Fibroblast of villous mesenchyme (primary cell): ENCODE data around the gene LRRC63. TPM values are rescaled to one million over a fixed set of nuclear protein-coding genes. Genes with fewer than 3 reads are reported as not detected.
"Not testable (repeated sequence)": the region's sequence is repeated elsewhere in the genome, so short reads cannot be mapped to it uniquely, and the experiment has no call there.

Experiments used
- DNase-seq: peaks from one replicate; pipeline ENCODE4 v3.0.0-alpha.2; 2010; ENCODE audit warnings: low read depth
- H3K4me3 ChIP-seq: 2 replicates; pipeline ENCODE4 v1.5.1; 2011; ENCODE audit warnings: low read depth, mild to moderate bottlenecking, low read length
- total RNA-seq: library from RNA; depleted of rRNA; stranded (reverse); fragments of >200 nt; gene quantifications from 2 replicates; pipeline ENCODE4 v1.2.3, GENCODE V29; 2012
- TF ChIP-seq, protein P1 (sequence below): IDR thresholded peaks from 2 replicates; pipeline ENCODE4 v1.5.1; 2012; ENCODE audit warnings: low read depth, mild to moderate bottlenecking, low read length; ENCODE audit not compliant: insufficient read depth

LRRC63 gene, protein sequence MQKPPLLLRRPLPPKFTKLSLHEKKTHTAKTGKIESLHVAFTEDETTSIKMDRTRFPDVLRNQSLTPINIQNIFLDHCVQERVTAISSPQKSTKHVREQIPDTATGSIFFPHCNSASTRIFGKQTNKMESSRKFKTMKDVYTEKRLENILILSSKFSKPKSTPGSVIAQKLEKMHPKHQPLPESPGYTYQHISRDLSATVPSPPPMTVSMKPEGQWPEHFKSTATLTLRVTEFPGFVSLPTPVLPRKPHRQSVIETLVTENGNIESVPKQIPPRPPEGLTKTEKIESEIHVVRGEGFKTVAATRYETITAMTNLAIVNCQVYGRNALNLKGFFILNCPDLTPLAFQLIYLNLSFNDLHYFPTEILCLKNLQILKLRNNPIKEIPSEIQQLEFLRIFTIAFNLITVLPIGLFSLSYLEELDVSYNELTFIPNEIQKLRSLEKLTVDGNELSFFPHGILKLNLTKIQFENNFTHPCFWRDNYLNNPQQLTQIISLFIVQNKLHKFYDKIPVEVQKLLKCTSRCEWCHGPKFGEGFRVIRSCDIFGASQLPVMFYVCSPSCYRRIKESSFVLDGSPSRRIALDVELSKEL
- under 0.01 TPM in 1 of 2 replicates, not detected in the other for total RNA-seq

DNA sequence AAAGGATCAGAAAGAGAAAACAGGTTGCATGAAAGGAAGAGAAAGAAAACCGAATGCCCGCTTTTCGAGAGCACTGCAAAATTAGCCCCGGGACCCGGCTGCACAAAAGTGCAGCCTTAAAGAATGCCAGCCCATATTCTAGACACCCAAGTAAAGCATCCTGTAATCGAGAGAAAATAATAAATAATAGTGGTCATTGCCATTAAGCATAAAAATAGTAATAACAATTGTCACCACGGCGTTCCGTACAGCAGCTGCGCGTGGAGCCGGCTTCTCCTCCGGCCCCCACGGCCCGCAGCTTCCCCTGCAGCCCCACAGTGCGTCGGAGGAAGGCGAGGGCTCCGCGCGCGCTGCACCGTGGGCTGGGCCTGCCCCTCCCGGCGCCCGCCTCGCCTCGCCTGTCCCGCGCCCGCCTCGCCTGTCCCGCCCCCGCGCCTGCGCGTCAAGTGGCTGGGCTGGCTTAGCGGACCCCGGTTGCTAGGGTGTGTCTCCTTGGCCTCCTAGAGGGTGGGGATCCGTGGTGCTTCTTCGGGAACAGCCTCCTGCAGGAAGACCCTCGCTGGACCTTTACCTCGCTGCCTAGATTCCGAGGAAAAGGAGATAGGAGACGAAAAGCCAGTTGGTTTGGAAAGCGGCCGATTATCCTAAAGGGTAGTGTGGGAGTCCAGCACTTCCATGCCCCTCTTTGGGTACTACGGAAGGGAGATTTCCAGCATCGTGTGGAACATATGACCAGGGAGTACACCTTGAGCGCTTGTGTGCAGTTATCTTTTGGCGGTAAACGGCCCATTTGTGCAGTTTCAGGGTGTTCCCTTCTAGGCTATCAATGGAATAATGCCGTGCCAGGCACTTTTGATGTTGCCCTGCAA lies at the start of gene LRRC63:
LRRC63 (plus strand) TSS at position 446 of the 869 bp plus-strand sequence. CDS start 1,107 bp downstream, outside the sequence.
- DNase-seq = peak; percentile 24
- H3K4me3 ChIP-seq = peak within 1 kb of the TSS; percentile 57
- TF ChIP-seq, protein P1, sequence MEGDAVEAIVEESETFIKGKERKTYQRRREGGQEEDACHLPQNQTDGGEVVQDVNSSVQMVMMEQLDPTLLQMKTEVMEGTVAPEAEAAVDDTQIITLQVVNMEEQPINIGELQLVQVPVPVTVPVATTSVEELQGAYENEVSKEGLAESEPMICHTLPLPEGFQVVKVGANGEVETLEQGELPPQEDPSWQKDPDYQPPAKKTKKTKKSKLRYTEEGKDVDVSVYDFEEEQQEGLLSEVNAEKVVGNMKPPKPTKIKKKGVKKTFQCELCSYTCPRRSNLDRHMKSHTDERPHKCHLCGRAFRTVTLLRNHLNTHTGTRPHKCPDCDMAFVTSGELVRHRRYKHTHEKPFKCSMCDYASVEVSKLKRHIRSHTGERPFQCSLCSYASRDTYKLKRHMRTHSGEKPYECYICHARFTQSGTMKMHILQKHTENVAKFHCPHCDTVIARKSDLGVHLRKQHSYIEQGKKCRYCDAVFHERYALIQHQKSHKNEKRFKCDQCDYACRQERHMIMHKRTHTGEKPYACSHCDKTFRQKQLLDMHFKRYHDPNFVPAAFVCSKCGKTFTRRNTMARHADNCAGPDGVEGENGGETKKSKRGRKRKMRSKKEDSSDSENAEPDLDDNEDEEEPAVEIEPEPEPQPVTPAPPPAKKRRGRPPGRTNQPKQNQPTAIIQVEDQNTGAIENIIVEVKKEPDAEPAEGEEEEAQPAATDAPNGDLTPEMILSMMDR = no peak

DNA sequence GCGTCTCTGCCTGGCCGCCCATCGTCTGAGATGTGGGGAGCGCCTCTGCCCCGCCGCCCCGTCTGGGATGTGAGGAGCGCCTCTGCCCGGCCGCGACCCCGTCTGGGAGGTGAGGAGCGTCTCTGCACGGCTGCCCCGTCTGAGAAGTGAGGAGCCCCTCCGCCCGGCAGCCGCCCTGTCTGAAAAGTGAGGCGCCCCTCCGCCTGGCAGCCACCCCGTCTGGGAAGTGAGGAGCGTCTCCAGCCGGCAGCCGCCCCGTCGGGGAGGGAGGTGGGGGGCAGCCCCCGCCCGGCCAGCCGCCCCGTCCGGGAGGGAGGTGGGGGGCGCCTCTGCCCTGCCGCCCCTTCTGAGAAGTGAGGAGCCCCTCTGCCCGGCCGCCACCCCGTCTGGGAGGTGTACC lies 49.0 kb upstream of the LRRC63 start:
- H3K4me3 ChIP-seq, DNase-seq: not testable (repeated sequence)

DNA sequence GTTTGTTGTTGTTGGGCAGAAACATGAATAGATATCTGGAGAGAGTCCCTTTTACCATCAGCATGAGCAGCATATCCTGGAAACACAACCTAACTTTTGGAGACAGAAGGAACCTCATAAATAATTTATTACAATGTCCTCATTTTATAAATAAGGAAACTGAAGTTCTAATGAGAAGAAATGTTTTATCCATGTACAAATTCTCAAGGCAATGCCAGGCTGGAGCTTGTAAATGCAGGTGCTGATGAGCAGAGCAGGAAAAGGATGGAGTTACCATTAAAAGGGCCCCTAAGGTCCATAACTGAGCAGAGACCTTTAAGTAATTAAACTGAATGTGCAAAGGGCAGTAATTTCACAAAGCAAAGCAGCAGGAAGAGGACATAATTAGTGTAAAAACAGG lies 47.1 kb upstream of the LRRC63 start:
- no peak overlapping the region for H3K4me3 ChIP-seq
- TF ChIP-seq, protein P1 = no peak
- DNase-seq = no peak

DNA sequence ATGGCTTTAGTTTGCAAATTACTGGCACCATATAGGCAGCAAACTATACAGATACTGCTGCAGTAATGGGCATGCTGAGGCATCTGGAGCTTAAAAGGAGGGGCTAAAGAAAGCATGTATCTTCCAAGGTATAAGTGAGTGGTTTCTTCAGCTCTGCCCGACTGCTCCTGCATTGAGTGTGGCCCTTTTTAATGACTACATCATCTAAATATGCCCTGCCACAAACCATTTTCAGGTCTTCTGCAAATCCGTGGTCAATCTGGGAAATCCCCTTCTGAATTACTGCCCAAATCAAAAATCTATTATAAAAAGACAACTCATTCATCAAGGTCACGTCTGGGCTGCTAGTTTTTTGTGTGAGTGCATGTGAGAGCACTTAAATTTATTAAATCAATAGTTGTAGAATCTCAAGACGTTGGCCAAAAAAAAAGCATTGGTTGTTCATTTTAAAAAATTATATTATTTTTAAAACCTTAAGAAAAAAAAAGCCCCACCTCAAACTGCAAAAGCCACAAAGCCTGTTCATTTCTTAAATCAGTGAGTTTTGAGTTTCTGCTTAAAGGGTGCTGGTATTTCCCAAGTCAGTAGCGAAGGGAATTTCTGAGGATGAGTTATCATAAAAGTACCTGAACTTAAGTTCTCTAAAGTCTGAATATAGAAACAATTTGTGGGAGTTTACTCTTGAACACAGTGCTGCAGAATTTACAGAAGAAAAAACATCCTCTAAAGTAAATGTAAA lies 46.1 kb upstream of the LRRC63 start:
- no peak overlapping the region for H3K4me3 ChIP-seq
- TF ChIP-seq, protein P1 = no peak
- DNase-seq = peak; percentile 30

DNA sequence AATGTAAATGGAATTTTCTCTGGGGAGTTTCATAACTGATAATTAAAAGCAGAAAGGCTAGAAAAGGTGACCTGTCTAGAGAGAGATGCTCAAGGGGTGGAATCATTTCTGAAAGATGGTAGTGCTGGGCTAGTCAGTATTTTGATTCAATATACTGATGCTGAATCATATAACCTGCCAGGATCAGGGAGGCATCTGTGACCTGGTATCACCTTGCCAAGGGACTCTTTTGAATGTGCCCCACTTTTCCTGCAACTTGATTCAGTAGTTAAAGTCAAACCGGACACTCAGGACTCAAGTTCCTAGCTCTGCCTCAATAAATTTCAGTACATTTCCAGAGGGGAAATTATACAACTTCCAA lies 45.5 kb upstream of the LRRC63 start:
- H3K4me3 ChIP-seq = no peak overlapping the region
- TF ChIP-seq, protein P1 = no peak
- no peak for DNase-seq

DNA sequence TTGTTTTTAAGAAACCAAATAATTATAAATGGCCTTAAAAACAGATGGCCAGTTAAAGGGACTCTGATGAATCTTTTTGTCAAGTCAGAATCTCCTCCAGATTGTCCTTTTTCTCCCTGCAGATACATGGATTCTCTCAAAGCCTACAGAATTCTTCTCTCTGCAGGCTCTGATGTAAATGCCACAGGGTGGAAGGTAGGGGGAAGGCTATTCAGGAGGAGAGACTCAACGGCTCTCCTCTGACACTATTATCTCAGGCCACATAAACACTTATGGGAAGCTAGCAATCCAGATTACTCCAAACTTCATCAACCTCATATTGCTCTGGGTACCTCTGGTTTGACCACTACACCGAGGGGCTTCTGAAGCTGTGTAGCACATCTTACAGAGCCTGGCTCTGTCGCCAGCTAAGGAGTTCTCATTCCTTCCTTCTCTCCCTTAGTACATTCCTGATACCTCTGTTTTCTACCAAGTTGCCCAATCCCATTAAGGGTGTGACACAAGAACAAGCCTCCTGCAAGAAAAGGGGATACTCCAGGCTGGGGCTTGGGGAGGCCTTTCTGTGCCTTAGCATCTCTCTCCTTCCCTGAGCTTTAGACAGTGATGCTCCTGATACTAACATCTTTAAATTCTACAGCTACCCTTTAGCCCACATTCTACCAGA lies 44.6 kb upstream of the LRRC63 start:
- H3K4me3 ChIP-seq = no peak overlapping the region
- TF ChIP-seq, protein P1 = no peak
- DNase-seq = peak; percentile 11
